Omental fat pad (tissue), 4 donors: ENCODE results near the gene ZSWIM6. TPM values are rescaled to one million over a fixed set of nuclear protein-coding genes. Genes with fewer than 3 reads are reported as not detected.

ENCODE experiments used
- ATAC-seq: fragments of 150-250 bp; one replicate; pipeline ENCODE4 v1.9.1; 2016; ENCODE audit warnings: mild to moderate bottlenecking, moderate library complexity; ENCODE audit not compliant: low FRiP score
- DNase-seq: peaks from one replicate; pipeline ENCODE4 v3.0.0-alpha.2; 2019; ENCODE audit warnings: low spot score
- total RNA-seq, 4 donors: library from RNA; depleted of rRNA; stranded (reverse); fragments of >200 nt; gene quantifications; one replicate each; pipeline ENCODE4 v1.1.0, GENCODE V29; 2016
- TF ChIP-seq, protein P1 (sequence below), 3 donors: fragments of 450-650 bp; IDR thresholded peaks; one replicate each; pipeline ENCODE4 v1.5.1; 2016 to 2017; ENCODE audit warnings: antibody characterized with exemption in 3 of 3, mild to moderate bottlenecking in 3 of 3, moderate library complexity in 2 of 3

The ZSWIM6 gene
- total RNA-seq, 4 donors from 2014 or later: 9.7 to 31.1 (median 18.6) TPM

DNA sequence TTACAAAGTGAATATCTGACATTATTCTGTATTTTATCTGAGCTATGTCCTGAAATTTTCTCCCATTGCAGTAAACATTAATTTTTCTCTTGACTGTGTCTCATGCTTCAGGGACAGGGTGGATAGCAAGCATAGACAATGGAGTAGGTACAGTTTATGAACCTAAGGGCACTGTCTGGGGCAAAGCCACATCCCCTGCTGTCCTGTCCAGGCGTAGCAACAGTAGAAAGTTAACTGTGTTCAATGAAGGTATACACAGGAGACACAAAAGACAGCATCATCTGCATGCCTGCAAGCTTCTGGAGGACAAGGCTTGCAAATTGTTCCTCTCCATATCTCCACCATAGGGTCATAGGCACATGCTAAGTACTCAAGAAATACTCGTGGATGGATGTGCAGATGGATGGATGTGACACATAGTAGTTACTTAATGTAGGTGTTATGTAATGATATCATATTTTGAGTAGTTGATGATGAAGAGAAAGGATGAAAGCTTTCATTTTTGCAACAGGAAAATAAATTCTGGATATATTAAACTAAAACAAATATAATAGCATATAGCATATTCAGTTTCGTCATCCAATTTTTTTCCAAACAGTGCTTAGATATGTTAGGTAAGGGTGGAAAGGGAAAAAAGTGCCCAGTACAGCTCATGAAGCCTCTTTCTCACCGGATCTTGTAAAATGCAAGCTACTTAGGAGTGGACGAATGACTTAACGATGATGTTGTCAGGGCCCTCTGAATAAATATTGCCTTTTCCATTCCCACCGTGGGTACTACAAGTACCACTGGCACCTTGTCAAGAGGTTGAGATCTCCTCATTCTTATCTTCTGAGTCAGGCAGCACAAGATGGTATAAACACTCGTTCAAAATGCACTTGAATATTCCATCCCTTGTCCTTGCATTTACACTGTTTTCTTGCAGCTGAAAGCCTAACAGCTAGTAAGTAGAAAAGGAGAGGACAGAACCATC is 19.9 kb upstream of the ZSWIM6 start:
- DNase-seq: no peak
- peak; percentile 43 for ATAC-seq
- TF ChIP-seq, protein P1, sequence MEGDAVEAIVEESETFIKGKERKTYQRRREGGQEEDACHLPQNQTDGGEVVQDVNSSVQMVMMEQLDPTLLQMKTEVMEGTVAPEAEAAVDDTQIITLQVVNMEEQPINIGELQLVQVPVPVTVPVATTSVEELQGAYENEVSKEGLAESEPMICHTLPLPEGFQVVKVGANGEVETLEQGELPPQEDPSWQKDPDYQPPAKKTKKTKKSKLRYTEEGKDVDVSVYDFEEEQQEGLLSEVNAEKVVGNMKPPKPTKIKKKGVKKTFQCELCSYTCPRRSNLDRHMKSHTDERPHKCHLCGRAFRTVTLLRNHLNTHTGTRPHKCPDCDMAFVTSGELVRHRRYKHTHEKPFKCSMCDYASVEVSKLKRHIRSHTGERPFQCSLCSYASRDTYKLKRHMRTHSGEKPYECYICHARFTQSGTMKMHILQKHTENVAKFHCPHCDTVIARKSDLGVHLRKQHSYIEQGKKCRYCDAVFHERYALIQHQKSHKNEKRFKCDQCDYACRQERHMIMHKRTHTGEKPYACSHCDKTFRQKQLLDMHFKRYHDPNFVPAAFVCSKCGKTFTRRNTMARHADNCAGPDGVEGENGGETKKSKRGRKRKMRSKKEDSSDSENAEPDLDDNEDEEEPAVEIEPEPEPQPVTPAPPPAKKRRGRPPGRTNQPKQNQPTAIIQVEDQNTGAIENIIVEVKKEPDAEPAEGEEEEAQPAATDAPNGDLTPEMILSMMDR (IDR thresholded peaks at IDR 0.05): no peak

GRCh38 chr5:61313960-61314681 is 17.9 kb upstream of the ZSWIM6 start:
- TF ChIP-seq, protein P1 (IDR thresholded peaks at IDR 0.05): no peak
- peak; percentile 86 for ATAC-seq
- no peak for DNase-seq

GRCh38 chr5:61318376-61318775 is 13.7 kb upstream of the ZSWIM6 start:
- DNase-seq (no peak), ATAC-seq (no peak)
- TF ChIP-seq, protein P1 (IDR thresholded peaks at IDR 0.05): no peak

DNA sequence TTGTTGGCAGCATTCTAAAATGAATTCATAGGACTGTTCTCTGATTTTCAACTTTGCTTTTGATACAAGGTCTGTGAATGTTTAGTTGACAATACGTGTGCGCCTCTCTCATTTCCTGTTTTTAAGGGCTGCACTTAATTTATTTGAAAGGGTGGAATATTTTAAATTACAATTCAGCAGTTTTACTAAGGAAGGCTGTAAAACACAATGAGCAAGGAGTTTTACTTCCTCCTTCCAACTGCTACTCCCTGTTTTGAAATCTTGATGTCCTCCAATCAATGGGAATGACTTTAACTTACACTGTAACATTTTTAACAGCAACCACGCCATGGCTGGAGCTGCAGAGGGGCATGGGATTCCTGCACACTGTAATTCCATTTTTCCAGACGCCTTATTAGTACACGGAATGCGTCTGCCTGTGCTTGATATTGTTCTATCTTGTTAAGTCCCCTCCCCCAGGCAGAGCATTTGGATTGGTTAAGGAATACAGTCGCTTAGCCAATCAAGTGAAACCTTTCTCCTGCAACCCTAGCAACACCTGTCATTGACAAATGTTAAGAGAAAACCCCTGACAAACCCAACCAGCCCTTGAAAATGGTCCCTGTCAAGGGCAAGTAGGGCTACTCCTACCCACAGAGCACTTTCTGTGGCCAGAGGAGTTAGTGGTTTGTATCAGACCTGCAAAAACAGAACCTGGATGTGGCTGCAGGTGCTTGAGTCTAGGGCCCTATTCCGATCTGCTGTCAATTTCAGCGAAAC is 12.5 kb upstream of the ZSWIM6 start:
- TF ChIP-seq, protein P1 (IDR thresholded peaks at IDR 0.05): no peak
- DNase-seq (no peak), ATAC-seq (peak; percentile 39)

DNA sequence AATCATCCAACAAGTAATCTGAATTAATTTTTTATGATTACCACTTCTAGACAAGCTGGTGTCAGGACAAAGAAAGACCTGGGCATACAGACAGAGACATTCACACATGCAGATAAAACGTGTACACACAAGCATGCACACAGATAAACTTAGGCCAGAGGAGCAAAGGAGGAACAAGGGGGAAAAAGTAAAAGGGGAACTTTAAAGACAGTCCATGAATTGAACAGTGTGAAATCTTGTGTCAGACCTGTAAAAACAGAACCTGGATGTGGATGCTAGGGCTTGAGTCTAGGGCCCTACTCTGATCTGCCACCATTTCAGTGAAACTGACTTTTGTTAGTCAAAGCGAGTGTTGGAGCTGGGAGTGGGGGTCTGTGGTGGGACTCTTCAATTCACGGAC is 11.2 kb upstream of the ZSWIM6 start:
- ATAC-seq (no peak), DNase-seq (no peak)
- TF ChIP-seq, protein P1 (IDR thresholded peaks at IDR 0.05): no peak

GRCh38 chr5:61321669-61322068 is 10.4 kb upstream of the ZSWIM6 start:
- TF ChIP-seq, protein P1 (IDR thresholded peaks at IDR 0.05): no peak

More at GRCh38 chr5:61321669-61322068, 10.4 kb upstream of the ZSWIM6 start:
- no peak for DNase-seq
- no peak for ATAC-seq
